Measurements from ENCODE around the gene KRI1.

The KRI1 gene

DNA sequence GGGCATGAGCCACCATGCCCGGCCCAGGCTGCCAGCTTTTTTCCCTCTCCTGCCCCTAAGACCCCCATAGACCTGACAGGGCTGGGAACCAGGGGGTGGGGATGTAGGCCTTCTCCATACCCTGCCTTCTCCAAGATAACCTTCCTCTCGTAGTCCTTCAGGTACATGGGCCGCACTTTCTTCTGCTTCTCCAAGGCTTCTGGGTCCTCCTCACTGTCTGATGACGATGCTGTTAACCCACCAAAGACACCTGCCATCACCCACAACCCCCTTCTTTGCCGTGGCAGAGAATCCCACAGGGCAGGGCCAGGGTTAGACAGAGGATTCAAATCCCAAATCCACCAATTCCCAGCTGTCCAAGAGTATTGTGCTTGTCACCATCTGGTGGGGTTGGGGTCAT is 3.2 kb downstream of the KRI1 start:
- Histone ChIP-seq H3K4me1 (ENCODE audit: low read length) (peaks cover 23% of the 10 kb centered on the region), H3K36me3 (replicated peaks; ENCODE audit: insufficient read depth, low read length) (peaks cover 8% of the 10 kb centered on the region; the same call in 1 of the 2 replicates), H3K27ac (ENCODE audit: low read length) (no peak overlapping the region), H3K27me3 (replicated peaks; ENCODE audit: insufficient read depth, low read length) (no peaks in the 10 kb centered on the region), H3K9me2 (replicated peaks; ENCODE audit: insufficient read depth, low read length) (no peaks in the 10 kb centered on the region), H4K20me1 (ENCODE audit: insufficient read depth, low read length) (0 out of 2 replicates have a peak, but pooled peaks cover 5% of the 10 kb centered on the region), H3K4me3 (ENCODE audit: low read length) (no peak overlapping the region), H3K4me2 (ENCODE audit: low read depth, low read length) (no peak overlapping the region), H3F3A (ENCODE audit: insufficient read depth, low read length) (peaks cover 11% of the 10 kb centered on the region), H2AFZ (ENCODE audit: low read length) (no peak overlapping the region), H3K9me3 (replicated peaks; ENCODE audit: insufficient read depth, low read length) (no peaks in the 10 kb centered on the region), H3K9ac (ENCODE audit: low read length) (no peak overlapping the region), H3K79me2 (ENCODE audit: low read length) (peaks cover 22% of the 10 kb centered on the region)
- TF ChIP-seq, protein P1, sequence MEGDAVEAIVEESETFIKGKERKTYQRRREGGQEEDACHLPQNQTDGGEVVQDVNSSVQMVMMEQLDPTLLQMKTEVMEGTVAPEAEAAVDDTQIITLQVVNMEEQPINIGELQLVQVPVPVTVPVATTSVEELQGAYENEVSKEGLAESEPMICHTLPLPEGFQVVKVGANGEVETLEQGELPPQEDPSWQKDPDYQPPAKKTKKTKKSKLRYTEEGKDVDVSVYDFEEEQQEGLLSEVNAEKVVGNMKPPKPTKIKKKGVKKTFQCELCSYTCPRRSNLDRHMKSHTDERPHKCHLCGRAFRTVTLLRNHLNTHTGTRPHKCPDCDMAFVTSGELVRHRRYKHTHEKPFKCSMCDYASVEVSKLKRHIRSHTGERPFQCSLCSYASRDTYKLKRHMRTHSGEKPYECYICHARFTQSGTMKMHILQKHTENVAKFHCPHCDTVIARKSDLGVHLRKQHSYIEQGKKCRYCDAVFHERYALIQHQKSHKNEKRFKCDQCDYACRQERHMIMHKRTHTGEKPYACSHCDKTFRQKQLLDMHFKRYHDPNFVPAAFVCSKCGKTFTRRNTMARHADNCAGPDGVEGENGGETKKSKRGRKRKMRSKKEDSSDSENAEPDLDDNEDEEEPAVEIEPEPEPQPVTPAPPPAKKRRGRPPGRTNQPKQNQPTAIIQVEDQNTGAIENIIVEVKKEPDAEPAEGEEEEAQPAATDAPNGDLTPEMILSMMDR (IDR thresholded peaks at IDR 0.05; ENCODE audit: low read length) = no peak
- no peak for TF ChIP-seq EZH2 (optimal IDR thresholded peaks at IDR 0.05; ENCODE audit: low read depth, low read length)
- TF ChIP-seq EZH2phosphoT487 (IDR thresholded peaks at IDR 0.05; ENCODE audit: low read length) = no peak
- DNase-seq = no peak

DNA sequence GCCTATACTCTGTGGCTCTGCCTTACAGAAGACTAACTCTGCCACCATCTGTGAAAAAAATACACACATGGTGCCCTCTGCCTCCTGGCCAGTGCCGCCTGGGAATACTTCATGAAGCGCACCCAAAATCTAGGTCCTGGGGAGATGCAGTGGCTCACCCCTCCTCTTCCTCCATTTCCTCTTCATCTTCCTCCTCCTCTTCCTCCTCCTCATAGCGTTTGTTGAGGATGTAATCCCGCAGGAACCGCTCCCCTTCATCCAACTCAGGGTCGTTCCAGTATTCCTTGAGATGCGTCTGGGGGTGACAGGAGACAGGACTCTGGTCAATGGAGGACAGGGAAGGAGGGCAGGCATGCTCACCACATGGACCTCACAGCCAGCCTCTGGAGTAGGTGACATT is 5.7 kb downstream of the KRI1 start:
- Histone ChIP-seq H3K4me3 (ENCODE audit: low read length) (no peak overlapping the region), H3K27me3 (replicated peaks; ENCODE audit: insufficient read depth, low read length) (no peaks in the 10 kb centered on the region), H3K4me1 (ENCODE audit: low read length) (peaks cover 7% of the 10 kb centered on the region; the same call in 1 of the 2 replicates), H3K79me2 (ENCODE audit: low read length) (peaks cover 17% of the 10 kb centered on the region), H3K27ac (ENCODE audit: low read length) (no peak overlapping the region), H2AFZ (ENCODE audit: low read length) (no peak overlapping the region), H3K9ac (ENCODE audit: low read length) (no peak overlapping the region), H4K20me1 (ENCODE audit: insufficient read depth, low read length) (no peaks in the 10 kb centered on the region), H3K9me3 (replicated peaks; ENCODE audit: insufficient read depth, low read length) (no peaks in the 10 kb centered on the region), H3K4me2 (ENCODE audit: low read depth, low read length) (no peak overlapping the region), H3K36me3 (replicated peaks; ENCODE audit: insufficient read depth, low read length) (peaks cover 8% of the 10 kb centered on the region; the same call in 1 of the 2 replicates), H3K9me2 (replicated peaks; ENCODE audit: insufficient read depth, low read length) (no peaks in the 10 kb centered on the region), H3F3A (ENCODE audit: insufficient read depth, low read length) (0 out of 2 replicates have a peak, but pooled peaks cover 3% of the 10 kb centered on the region)
- TF ChIP-seq EZH2 (optimal IDR thresholded peaks at IDR 0.05; ENCODE audit: low read depth, low read length) = no peak
- TF ChIP-seq, protein P1 (IDR thresholded peaks at IDR 0.05; ENCODE audit: low read length) = no peak
- TF ChIP-seq EZH2phosphoT487 (IDR thresholded peaks at IDR 0.05; ENCODE audit: low read length) = no peak
- DNase-seq = no peak

- H3F3A ChIP-seq (ENCODE audit: insufficient read depth, low read length) = 0 out of 2 replicates have a peak, but pooled peaks cover 3% of the 10 kb centered on the region
- H3K9me2 ChIP-seq (replicated peaks; ENCODE audit: insufficient read depth, low read length) = no peaks in the 10 kb centered on the region
- H4K20me1 ChIP-seq (ENCODE audit: insufficient read depth, low read length) = no peaks in the 10 kb centered on the region
- H3K27me3 ChIP-seq (replicated peaks; ENCODE audit: insufficient read depth, low read length) = no peaks in the 10 kb centered on the region
- DNase-seq = no peak
- H3K9ac ChIP-seq (ENCODE audit: low read length) = no peak overlapping the region
- no peak overlapping the region for H3K27ac ChIP-seq (ENCODE audit: low read length)
- H3K36me3 ChIP-seq (replicated peaks; ENCODE audit: insufficient read depth, low read length) = peaks cover 8% of the 10 kb centered on the region; the same call in 1 of the 2 replicates
- H3K4me3 ChIP-seq (ENCODE audit: low read length) = no peak overlapping the region
- H2AFZ ChIP-seq (ENCODE audit: low read length) = no peak overlapping the region
- TF ChIP-seq EZH2phosphoT487 (IDR thresholded peaks at IDR 0.05; ENCODE audit: low read length) = no peak
- TF ChIP-seq, protein P1 (IDR thresholded peaks at IDR 0.05; ENCODE audit: low read length) = no peak
- TF ChIP-seq EZH2 (optimal IDR thresholded peaks at IDR 0.05; ENCODE audit: low read depth, low read length) = no peak
- H3K79me2 ChIP-seq (ENCODE audit: low read length) = 0 out of 2 replicates have a peak, but pooled peaks cover 2% of the 10 kb centered on the region
- H3K9me3 ChIP-seq (replicated peaks; ENCODE audit: insufficient read depth, low read length) = no peaks in the 10 kb centered on the region
- no peaks in the 10 kb centered on the region for H3K4me1 ChIP-seq (ENCODE audit: low read length)
- no peak overlapping the region for H3K4me2 ChIP-seq (ENCODE audit: low read depth, low read length)
Measured at GRCh38 chr19:10557603-10558197, 8.1 kb downstream of the KRI1 start.

Measured in MM.1S (cell line).